ENCODE data around the gene SVBP. TPM values are rescaled to one million over a fixed set of nuclear protein-coding genes. Genes with fewer than 3 reads are reported as not detected.

The SVBP gene
- total RNA-seq: 9.7 and 10.7 TPM in 2 replicates

GRCh38 chr1:42816585-42817439, at the start of gene SVBP, which contains the start of gene ERMAP:
Gene SVBP (minus strand): TSS chr1:42817397. CDS start chr1:42816544, 853 bp downstream.
Gene ERMAP (plus strand): TSS chr1:42817122. CDS start chr1:42830449, 13,327 bp downstream.

GRCh38 chr1:42846257-42847110, 29.3 kb upstream of the SVBP start, which contains the start of gene ZNF691:
Gene ZNF691 (plus strand): TSS chr1:42846613. CDS start chr1:42849659, 3,046 bp downstream.

GRCh38 chr1:42784946-42785693, 32.1 kb downstream of the SVBP start, which contains the start of gene TMEM269:
Gene TMEM269 (plus strand): TSS chr1:42784991. CDS start chr1:42789894, 4,903 bp downstream.

GRCh38 chr1:42766741-42767509, 50.3 kb downstream of the SVBP start, which contains the start of the genes C1orf50 and P3H1:
Gene C1orf50 (plus strand): TSS chr1:42767249. CDS start chr1:42767312, 63 bp downstream.
Gene P3H1 (minus strand): TSS chr1:42767028. CDS start chr1:42766971, 57 bp downstream.

Other genes with a start within 250 kb of the SVBP start
- 48.6 and 73.2 TPM in 2 replicates for gene PPIH, start 159.0 kb downstream of the SVBP start, total RNA-seq
- gene YBX1, start 135.0 kb downstream of the SVBP start, total RNA-seq: 864 and 952 TPM in 2 replicates
- not detected in 2 replicates for gene CLDN19, start 77.2 kb downstream of the SVBP start, total RNA-seq
- 180 and 215 TPM in 2 replicates for gene P3H1, start 50.4 kb downstream of the SVBP start, total RNA-seq
- gene C1orf50, start 50.1 kb downstream of the SVBP start, total RNA-seq: 2.6 and 3.0 TPM in 2 replicates
- under 0.01 TPM in 1 of 2 replicates, not detected in the other for gene TMEM269, start 32.4 kb downstream of the SVBP start, total RNA-seq
- 8.6 and 10.1 TPM in 2 replicates for gene ERMAP, start 275 bp downstream of the SVBP start, total RNA-seq
- 9.8 and 10.3 TPM in 2 replicates for gene ZNF691, start 29.2 kb upstream of the SVBP start, total RNA-seq
- 45.6 and 67.5 TPM in 2 replicates for gene SLC2A1, start 141.5 kb upstream of the SVBP start, total RNA-seq